Sigmoid colon (tissue), 4 donors: Measurements from ENCODE around the gene MRRF.

Experiments used
- EP300 ChIP-seq, 4 donors: sonication (generic); formaldehyde crosslinking; IDR thresholded peaks; one replicate each; pipeline ENCODE4 v1.6.1; 2017; ENCODE audit warnings: antibody characterized with exemption in 4 of 4
- POLR2A ChIP-seq, 2 donors: fragments of 450-650 bp; IDR thresholded peaks; one replicate each; pipeline ENCODE4 v1.6.1; 2016; ENCODE audit warnings: antibody characterized with exemption in 2 of 2, mild to moderate bottlenecking in 2 of 2, moderate library complexity in 2 of 2
- POLR2AphosphoS5 ChIP-seq, 4 donors: sonication (generic); formaldehyde crosslinking; IDR thresholded peaks; one replicate each; pipeline ENCODE4 v1.6.1; 2017; ENCODE audit warnings: antibody characterized with exemption in 4 of 4
- TF ChIP-seq, protein P1 (sequence below), 4 experiments: fragments of 450-650 bp in 3 of 4; fragments of 200-600 bp in 1 of 4; IDR thresholded peaks; one replicate each; pipeline ENCODE4 v1.5.1; 2016 to 2019; ENCODE audit warnings: antibody characterized with exemption in 4 of 4, mild to moderate bottlenecking in 3 of 4, moderate library complexity in 2 of 4

DNA sequence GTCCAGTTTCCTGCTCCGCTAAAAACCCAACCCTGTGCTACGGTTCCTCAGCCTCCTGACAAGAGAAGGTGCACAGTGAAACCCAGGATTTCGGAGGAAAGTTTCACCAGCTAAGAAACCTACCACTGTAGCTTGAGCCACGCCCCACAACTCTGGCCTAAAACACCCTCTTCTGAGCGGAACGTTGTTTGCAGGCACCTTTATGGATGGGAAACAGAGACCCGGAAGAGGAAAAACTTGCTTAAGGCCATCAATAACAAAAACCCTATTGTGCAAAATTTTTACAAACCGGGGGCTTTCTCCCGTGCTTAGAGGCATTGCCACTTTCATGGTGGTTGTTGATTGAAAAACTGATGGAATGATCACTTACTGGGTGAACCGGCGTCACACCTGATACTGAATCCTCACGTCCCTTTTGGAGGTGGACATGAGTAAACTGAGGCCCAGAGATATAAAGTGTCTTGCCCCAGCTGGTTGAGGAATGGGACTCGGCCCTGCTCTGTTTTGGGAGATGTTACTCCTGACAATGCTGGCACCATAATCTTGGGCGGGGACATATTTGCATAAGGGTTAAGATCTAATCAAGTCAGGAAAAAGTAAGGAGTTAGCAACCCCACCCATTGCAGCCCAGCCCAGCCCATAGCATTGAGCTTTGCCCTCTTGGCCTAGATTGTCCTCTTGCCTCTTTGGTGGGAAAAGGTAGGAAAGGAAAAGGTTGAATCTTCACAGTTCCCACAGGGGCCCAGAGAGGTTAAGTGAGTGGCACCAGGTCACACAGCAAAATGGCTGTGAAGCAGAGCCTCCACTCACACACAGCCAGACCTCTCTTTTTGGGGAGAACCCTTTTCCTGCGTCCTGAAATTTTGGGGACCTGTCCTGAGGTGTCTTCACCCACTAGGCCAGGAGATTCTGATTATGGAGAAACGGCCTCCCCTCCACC lies 82.9 kb downstream of the MRRF start:
- TF ChIP-seq, protein P1, sequence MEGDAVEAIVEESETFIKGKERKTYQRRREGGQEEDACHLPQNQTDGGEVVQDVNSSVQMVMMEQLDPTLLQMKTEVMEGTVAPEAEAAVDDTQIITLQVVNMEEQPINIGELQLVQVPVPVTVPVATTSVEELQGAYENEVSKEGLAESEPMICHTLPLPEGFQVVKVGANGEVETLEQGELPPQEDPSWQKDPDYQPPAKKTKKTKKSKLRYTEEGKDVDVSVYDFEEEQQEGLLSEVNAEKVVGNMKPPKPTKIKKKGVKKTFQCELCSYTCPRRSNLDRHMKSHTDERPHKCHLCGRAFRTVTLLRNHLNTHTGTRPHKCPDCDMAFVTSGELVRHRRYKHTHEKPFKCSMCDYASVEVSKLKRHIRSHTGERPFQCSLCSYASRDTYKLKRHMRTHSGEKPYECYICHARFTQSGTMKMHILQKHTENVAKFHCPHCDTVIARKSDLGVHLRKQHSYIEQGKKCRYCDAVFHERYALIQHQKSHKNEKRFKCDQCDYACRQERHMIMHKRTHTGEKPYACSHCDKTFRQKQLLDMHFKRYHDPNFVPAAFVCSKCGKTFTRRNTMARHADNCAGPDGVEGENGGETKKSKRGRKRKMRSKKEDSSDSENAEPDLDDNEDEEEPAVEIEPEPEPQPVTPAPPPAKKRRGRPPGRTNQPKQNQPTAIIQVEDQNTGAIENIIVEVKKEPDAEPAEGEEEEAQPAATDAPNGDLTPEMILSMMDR (IDR thresholded peaks at IDR 0.05), result no peak
- TF ChIP-seq EP300 (IDR thresholded peaks at IDR 0.05) (no peak), POLR2A (IDR thresholded peaks at IDR 0.05) (no peak), POLR2AphosphoS5 (IDR thresholded peaks at IDR 0.05) (no peak)
